Measurements from ENCODE around the gene PAK1. TPM values are rescaled to one million over a fixed set of nuclear protein-coding genes. Genes with fewer than 3 reads are reported as not detected.

The PAK1 gene
- total RNA-seq, 2 donors from 2014 or later, result 12.5 to 15.2 TPM

GRCh38 chr11:77312107-77312506 is 161.8 kb downstream of the PAK1 start:
- DNase-seq (ENCODE audit: low spot score), result no peak
- Histone ChIP-seq H3K27ac (no peak overlapping the region), H3K4me3 (no peak overlapping the region), H3K27me3 (no peaks in the 10 kb centered on the region), H3K36me3 (no peaks in the 10 kb centered on the region), H3K9me3 (no peaks in the 10 kb centered on the region), H3K4me1 (no peaks in the 10 kb centered on the region)
- TF ChIP-seq CTCF (IDR thresholded peaks at IDR 0.05), result no peak

- no peaks in the 10 kb centered on the region for H3K36me3 ChIP-seq
- no peak overlapping the region for H3K27ac ChIP-seq
- no peak overlapping the region for H3K4me3 ChIP-seq
- no peak for TF ChIP-seq CTCF (IDR thresholded peaks at IDR 0.05)
- no peaks in the 10 kb centered on the region for H3K4me1 ChIP-seq
- no peaks in the 10 kb centered on the region for H3K27me3 ChIP-seq
- H3K9me3 ChIP-seq, result no peaks in the 10 kb centered on the region
- DNase-seq (ENCODE audit: low spot score), result no peak
Observed at GRCh38 chr11:77311701-77312100, 162.2 kb downstream of the PAK1 start.

DNA sequence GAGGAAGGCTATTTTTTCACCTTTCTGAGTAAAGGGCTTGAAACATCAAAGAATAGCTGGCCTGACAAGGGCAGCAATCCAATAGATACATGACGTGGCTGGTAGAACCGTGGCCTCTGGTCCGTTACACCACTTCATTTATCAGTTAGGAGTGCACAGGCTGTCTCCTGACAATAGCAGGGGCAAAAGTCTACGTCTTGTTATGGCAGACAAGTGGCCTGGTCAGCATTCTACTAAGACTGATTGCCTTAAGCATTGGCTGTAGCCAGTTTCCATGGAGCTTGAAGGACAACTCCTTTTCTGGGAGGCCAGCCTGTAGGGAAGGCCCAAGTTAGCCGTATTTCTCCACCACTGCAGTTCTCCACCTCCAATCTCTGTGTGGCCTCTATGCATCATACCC is 163.2 kb downstream of the PAK1 start:
- Histone ChIP-seq H3K9me3 (no peaks in the 10 kb centered on the region), H3K4me1 (no peaks in the 10 kb centered on the region), H3K27ac (no peak overlapping the region), H3K27me3 (no peaks in the 10 kb centered on the region), H3K4me3 (no peak overlapping the region), H3K36me3 (no peaks in the 10 kb centered on the region)
- no peak for TF ChIP-seq CTCF (IDR thresholded peaks at IDR 0.05)
- no peak for DNase-seq (ENCODE audit: low spot score)

DNA sequence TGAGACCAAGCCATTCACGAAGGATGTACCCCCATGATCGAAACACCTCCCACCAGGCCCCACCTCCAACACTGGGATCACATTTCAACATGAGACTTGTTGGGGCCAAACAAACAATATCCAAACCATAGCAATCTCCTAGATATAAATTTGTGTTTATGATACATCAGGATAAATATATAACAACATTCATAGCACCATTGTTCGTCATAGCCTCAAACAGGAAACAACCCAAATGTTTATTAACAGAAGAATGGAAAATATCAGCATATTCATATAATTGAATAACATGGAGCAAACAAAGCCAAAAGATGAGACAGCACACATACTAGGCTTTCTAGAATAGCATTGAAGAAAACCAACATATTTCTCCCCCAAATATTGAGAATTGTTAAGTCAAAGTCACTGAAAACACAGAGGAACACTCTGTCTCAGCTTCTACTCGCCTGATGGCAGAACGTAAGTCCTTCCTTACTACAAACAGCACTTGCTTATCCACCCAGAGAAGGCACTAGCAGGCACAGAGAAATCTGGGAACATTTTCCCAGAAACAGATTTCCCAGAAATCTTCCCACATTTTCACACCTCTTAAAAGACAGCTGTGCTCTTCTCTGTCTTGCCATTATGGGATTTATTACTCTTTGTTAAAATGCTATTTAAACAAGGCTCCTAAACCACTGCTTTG is 164.4 kb downstream of the PAK1 start:
- Histone ChIP-seq H3K36me3 (no peaks in the 10 kb centered on the region), H3K4me1 (no peaks in the 10 kb centered on the region), H3K27ac (no peak overlapping the region), H3K4me3 (no peak overlapping the region), H3K9me3 (no peaks in the 10 kb centered on the region), H3K27me3 (no peaks in the 10 kb centered on the region)
- no peak for DNase-seq (ENCODE audit: low spot score)
- no peak for TF ChIP-seq CTCF (IDR thresholded peaks at IDR 0.05)

- H3K27me3 ChIP-seq, result no peaks in the 10 kb centered on the region
- no peaks in the 10 kb centered on the region for H3K4me1 ChIP-seq
- DNase-seq (ENCODE audit: low spot score), result no peak
- no peak for TF ChIP-seq CTCF (IDR thresholded peaks at IDR 0.05)
- H3K4me3 ChIP-seq, result no peak overlapping the region
- H3K27ac ChIP-seq, result no peak overlapping the region
- H3K9me3 ChIP-seq, result no peaks in the 10 kb centered on the region
- H3K36me3 ChIP-seq, result no peaks in the 10 kb centered on the region
Observed at GRCh38 chr11:77308838-77309237, 165.1 kb downstream of the PAK1 start.

- Histone ChIP-seq H3K4me1 (no peaks in the 10 kb centered on the region), H3K4me3 (no peak overlapping the region), H3K9me3 (no peaks in the 10 kb centered on the region), H3K36me3 (no peaks in the 10 kb centered on the region), H3K27me3 (no peaks in the 10 kb centered on the region), H3K27ac (no peak overlapping the region)
- no peak for TF ChIP-seq CTCF (IDR thresholded peaks at IDR 0.05)
- no peak for DNase-seq (ENCODE audit: low spot score)
Observed at GRCh38 chr11:77303328-77303727, 170.6 kb downstream of the PAK1 start.

Data from right atrium auricular region (tissue), 2 donors.